ENCODE data around the gene ATAD3B.
A peak's percentile ranks its signal among the peaks of the same experiment; 100 is the strongest.
"Not testable (repeated sequence)": the region's sequence is repeated elsewhere in the genome, so short reads cannot be mapped to it uniquely, and the experiment has no call there.

ATAD3B gene

DNA sequence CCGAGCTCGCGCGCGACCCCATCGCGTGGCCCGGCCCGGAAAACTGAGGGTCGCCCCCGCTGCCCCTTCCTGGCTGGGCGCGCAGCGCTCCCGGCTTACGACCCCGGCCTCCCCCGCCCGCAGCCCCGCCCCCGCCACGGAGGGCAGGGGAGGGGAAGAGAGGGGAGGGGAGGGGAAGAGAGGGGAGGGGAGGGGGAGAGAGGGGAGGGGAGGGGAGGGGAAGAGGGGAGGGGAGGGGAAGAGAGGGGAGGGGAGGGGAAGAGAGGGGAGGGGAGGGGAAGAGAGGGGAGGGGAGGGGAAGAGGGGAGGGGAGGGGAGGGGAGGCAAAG, 43.8 kb upstream of the ATAD3B start:
- ChIA-PET POLR2A (no interaction called here), CTCF (no interaction called here)
- Histone ChIP-seq H3K4me3 (ENCODE audit: low read depth, low read length) (peak overlapping the region; percentile 26), H3K27ac (ENCODE audit: extremely low read depth, low read depth, low read length) (no peak overlapping the region; the same call in 1 of the 2 replicates), H3K9me3 (ENCODE audit: control insufficient read depth, insufficient read depth, low read depth, low read length) (no peaks in the 10 kb centered on the region), H3K36me3 (ENCODE audit: control insufficient read depth in 2 of 2, insufficient read depth in 1 of 2, low read length in 2 of 2) (no peaks in the 10 kb centered on the region), H3K4me1 (ENCODE audit: control insufficient read depth, insufficient read depth, low read length) (no peaks in the 10 kb centered on the region)
- TF ChIP-seq ZNF548 (tag by site-specific recombination; IDR thresholded peaks at IDR 0.05) (no peak), GLIS1 (tag by site-specific recombination; IDR thresholded peaks at IDR 0.05) (0 out of 2 replicates have a peak, but pooled peaks have one; percentile 21)
- TF ChIP-seq, protein P1, sequence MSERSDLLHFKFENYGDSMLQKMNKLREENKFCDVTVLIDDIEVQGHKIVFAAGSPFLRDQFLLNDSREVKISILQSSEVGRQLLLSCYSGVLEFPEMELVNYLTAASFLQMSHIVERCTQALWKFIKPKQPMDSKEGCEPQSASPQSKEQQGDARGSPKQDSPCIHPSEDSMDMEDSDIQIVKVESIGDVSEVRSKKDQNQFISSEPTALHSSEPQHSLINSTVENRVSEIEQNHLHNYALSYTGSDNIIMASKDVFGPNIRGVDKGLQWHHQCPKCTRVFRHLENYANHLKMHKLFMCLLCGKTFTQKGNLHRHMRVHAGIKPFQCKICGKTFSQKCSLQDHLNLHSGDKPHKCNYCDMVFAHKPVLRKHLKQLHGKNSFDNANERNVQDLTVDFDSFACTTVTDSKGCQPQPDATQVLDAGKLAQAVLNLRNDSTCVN (tag by site-specific recombination; optimal IDR thresholded peaks at IDR 0.05), result peak; percentile 16

GRCh38 chr1:1428174-1428573, 43.4 kb upstream of the ATAD3B start:
- TF ChIP-seq ZNF138 (tag by site-specific recombination; IDR thresholded peaks at IDR 0.05; ENCODE audit: borderline replicate concordance), result no peak
- TF ChIP-seq, protein P2, sequence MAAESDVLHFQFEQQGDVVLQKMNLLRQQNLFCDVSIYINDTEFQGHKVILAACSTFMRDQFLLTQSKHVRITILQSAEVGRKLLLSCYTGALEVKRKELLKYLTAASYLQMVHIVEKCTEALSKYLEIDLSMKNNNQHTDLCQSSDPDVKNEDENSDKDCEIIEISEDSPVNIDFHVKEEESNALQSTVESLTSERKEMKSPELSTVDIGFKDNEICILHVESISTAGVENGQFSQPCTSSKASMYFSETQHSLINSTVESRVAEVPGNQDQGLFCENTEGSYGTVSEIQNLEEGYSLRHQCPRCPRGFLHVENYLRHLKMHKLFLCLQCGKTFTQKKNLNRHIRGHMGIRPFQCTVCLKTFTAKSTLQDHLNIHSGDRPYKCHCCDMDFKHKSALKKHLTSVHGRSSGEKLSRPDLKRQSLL (tag by site-specific recombination; IDR thresholded peaks at IDR 0.05), result 0 out of 2 replicates have a peak, but pooled peaks have one; percentile 25
- Histone ChIP-seq H3K9me3 (ENCODE audit: control insufficient read depth, insufficient read depth, low read depth, low read length) (no peaks in the 10 kb centered on the region), H3K4me3 (ENCODE audit: low read depth, low read length) (no peak overlapping the region), H3K36me3 (ENCODE audit: control insufficient read depth in 2 of 2, insufficient read depth in 1 of 2, low read length in 2 of 2) (no peaks in the 10 kb centered on the region), H3K4me1 (ENCODE audit: control insufficient read depth, insufficient read depth, low read length) (no peaks in the 10 kb centered on the region), H3K27ac (ENCODE audit: extremely low read depth, low read depth, low read length) (no peak overlapping the region)
- POLR2A ChIA-PET, result no interaction called here
- CTCF ChIA-PET, result interaction anchor here (1.8 kb wide), 1 partner anchor 13 kb away, joined by 5 read pairs; no protein-coding TSS in a partner anchor

- H3K4me1 ChIP-seq (ENCODE audit: control insufficient read depth, insufficient read depth, low read length); H3K27ac ChIP-seq (ENCODE audit: extremely low read depth, low read depth, low read length); POLR2A ChIA-PET; H3K9me3 ChIP-seq (ENCODE audit: control insufficient read depth, insufficient read depth, low read depth, low read length); H3K36me3 ChIP-seq (ENCODE audit: control insufficient read depth in 2 of 2, insufficient read depth in 1 of 2, low read length in 2 of 2); H3K4me3 ChIP-seq (ENCODE audit: low read depth, low read length): not testable (repeated sequence)
- TF ChIP-seq, protein P3, sequence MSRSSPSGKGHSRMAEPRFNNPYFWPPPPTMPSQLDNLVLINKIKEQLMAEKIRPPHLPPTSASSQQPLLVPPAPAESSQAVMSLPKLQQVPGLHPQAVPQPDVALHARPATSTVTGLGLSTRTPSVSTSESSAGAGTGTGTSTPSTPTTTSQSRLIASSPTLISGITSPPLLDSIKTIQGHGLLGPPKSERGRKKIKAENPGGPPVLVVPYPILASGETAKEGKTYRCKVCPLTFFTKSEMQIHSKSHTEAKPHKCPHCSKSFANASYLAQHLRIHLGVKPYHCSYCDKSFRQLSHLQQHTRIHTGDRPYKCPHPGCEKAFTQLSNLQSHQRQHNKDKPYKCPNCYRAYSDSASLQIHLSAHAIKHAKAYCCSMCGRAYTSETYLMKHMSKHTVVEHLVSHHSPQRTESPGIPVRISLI (tag by site-specific recombination; IDR thresholded peaks at IDR 0.05), result peak; percentile 91
- CTCF ChIA-PET, result interaction anchor here (0.7 to 1.8 kb wide), 4 partner anchors 12 to 627 kb away, joined by 3 to 5 read pairs (median 4); partner anchors contain the start of gene CCNL2
Measured at GRCh38 chr1:1428967-1429366, 42.6 kb upstream of the ATAD3B start.

GRCh38 chr1:1429671-1430073, 41.9 kb upstream of the ATAD3B start:
- Histone ChIP-seq H3K27ac (ENCODE audit: extremely low read depth, low read depth, low read length) (no peak overlapping the region), H3K36me3 (ENCODE audit: control insufficient read depth in 2 of 2, insufficient read depth in 1 of 2, low read length in 2 of 2) (no peaks in the 10 kb centered on the region), H3K4me3 (ENCODE audit: low read depth, low read length) (no peak overlapping the region), H3K4me1 (ENCODE audit: control insufficient read depth, insufficient read depth, low read length) (no peaks in the 10 kb centered on the region), H3K9me3 (ENCODE audit: control insufficient read depth, insufficient read depth, low read depth, low read length) (no peaks in the 10 kb centered on the region)
- POLR2A ChIA-PET, result no interaction called here
- CTCF ChIA-PET, result interaction anchor here (0.7 to 1.8 kb wide), 2 partner anchors 11 to 31 kb away, joined by 5 read pairs; partner anchors contain the start of gene CCNL2
- TF ChIP-seq ZNF530 (tag by site-specific recombination; IDR thresholded peaks at IDR 0.05; ENCODE audit: low read depth), result no peak
- TF ChIP-seq ZFP3 (tag by site-specific recombination; IDR thresholded peaks at IDR 0.05; ENCODE audit: low read depth), result peak; percentile 77
- peak; percentile 69; the same call in 1 of the 2 replicates for TF ChIP-seq TRIM28 (IDR thresholded peaks at IDR 0.05; ENCODE audit: borderline replicate concordance, low read length)
- TF ChIP-seq ZNF624 (tag by site-specific recombination; IDR thresholded peaks at IDR 0.05), result no peak
- TF ChIP-seq ZNF76 (tag by site-specific recombination; IDR thresholded peaks at IDR 0.05; ENCODE audit: borderline replicate concordance, low read depth), result no peak
- TF ChIP-seq GLIS2 (tag by site-specific recombination; IDR thresholded peaks at IDR 0.05), result no peak
- no peak for TF ChIP-seq ZNF776 (tag by site-specific recombination; IDR thresholded peaks at IDR 0.05; ENCODE audit: borderline replicate concordance)
- TF ChIP-seq, protein P4, sequence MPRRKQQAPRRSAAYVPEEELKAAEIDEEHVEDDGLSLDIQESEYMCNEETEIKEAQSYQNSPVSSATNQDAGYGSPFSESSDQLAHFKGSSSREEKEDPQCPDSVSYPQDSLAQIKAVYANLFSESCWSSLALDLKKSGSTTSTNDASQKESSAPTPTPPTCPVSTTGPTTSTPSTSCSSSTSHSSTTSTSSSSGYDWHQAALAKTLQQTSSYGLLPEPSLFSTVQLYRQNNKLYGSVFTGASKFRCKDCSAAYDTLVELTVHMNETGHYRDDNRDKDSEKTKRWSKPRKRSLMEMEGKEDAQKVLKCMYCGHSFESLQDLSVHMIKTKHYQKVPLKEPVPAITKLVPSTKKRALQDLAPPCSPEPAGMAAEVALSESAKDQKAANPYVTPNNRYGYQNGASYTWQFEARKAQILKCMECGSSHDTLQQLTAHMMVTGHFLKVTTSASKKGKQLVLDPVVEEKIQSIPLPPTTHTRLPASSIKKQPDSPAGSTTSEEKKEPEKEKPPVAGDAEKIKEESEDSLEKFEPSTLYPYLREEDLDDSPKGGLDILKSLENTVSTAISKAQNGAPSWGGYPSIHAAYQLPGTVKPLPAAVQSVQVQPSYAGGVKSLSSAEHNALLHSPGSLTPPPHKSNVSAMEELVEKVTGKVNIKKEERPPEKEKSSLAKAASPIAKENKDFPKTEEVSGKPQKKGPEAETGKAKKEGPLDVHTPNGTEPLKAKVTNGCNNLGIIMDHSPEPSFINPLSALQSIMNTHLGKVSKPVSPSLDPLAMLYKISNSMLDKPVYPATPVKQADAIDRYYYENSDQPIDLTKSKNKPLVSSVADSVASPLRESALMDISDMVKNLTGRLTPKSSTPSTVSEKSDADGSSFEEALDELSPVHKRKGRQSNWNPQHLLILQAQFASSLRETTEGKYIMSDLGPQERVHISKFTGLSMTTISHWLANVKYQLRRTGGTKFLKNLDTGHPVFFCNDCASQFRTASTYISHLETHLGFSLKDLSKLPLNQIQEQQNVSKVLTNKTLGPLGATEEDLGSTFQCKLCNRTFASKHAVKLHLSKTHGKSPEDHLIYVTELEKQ (tag by site-specific recombination; IDR thresholded peaks at IDR 0.05; ENCODE audit: borderline replicate concordance), result no peak
- TF ChIP-seq HOXD13 (CRISPR knock-in tag; IDR thresholded peaks at IDR 0.05; ENCODE audit: borderline replicate concordance), result no peak
- 0 out of 2 replicates have a peak, but pooled peaks have one; percentile 19 for TF ChIP-seq ZBTB8A (tag by site-specific recombination; IDR thresholded peaks at IDR 0.05)
- TF ChIP-seq EGR2 (tag by site-specific recombination; IDR thresholded peaks at IDR 0.05; ENCODE audit: low read depth), result no peak
- no peak for TF ChIP-seq ZNF571 (tag by site-specific recombination; IDR thresholded peaks at IDR 0.05)
- TF ChIP-seq ZNF791 (tag by site-specific recombination; IDR thresholded peaks at IDR 0.05), result no peak
- no peak for TF ChIP-seq SCRT1 (tag by site-specific recombination; IDR thresholded peaks at IDR 0.05; ENCODE audit: borderline replicate concordance)
- TF ChIP-seq ZNF174 (tag by site-specific recombination; IDR thresholded peaks at IDR 0.05), result no peak

All from HEK293 (cell line).